Upper lobe of left lung (tissue), 6 donors: ENCODE data around the gene SLC52A3. TPM values are rescaled to one million over a fixed set of nuclear protein-coding genes. Genes with fewer than 3 reads are reported as not detected.

ENCODE experiments used
- ATAC-seq, 2 donors: fragments of 200-7000 bp; cut with Tn5 transposase; one replicate each; pipeline ENCODE4 v1.9.1; 2022; ENCODE audit warnings: mild to moderate bottlenecking in 2 of 2, moderate library complexity in 2 of 2; ENCODE audit not compliant: low FRiP score in 2 of 2
- DNase-seq, 2 donors: peaks; one replicate each; pipeline ENCODE4 v3.0.0-alpha.2; 2019 to 2020
- H3K27ac ChIP-seq, 4 donors: fragments of 200-600 bp; sonication (generic); one replicate each; pipeline ENCODE4 v1.5.1; 2016 to 2019
- H3K27me3 ChIP-seq, 4 donors: fragments of 200-600 bp; sonication (generic); one replicate each; pipeline ENCODE4 v1.5.1; 2017 to 2019
- H3K36me3 ChIP-seq, 4 donors: fragments of 200-600 bp; sonication (generic); one replicate each; pipeline ENCODE4 v1.5.1; 2016 to 2019
- H3K4me1 ChIP-seq, 4 donors: fragments of 200-600 bp; sonication (generic); one replicate each; pipeline ENCODE4 v1.5.1; 2018 to 2019
- H3K4me3 ChIP-seq, 4 donors: fragments of 200-600 bp; sonication (generic); one replicate each; pipeline ENCODE4 v1.5.1; 2017 to 2019; ENCODE audit warnings: mild to moderate bottlenecking in 2 of 4, moderate library complexity in 1 of 4
- H3K9me3 ChIP-seq, 4 donors: fragments of 200-600 bp; sonication (generic); one replicate each; pipeline ENCODE4 v1.5.1; 2018 to 2019
- CTCF ChIP-seq, 6 experiments: fragments of 450-650 bp in 4 of 6; fragments of 200-600 bp in 2 of 6; sonication (generic) in 2 of 6; IDR thresholded peaks; one replicate each; pipeline ENCODE4 v1.5.1; 2016 to 2019; ENCODE audit warnings: antibody characterized with exemption in 6 of 6
- EP300 ChIP-seq, 4 donors: sonication (generic); formaldehyde crosslinking; IDR thresholded peaks; one replicate each; pipeline ENCODE4 v1.5.1; 2017; ENCODE audit warnings: antibody characterized with exemption in 4 of 4, control low read depth in 2 of 4
- POLR2A ChIP-seq, 4 donors: fragments of 450-650 bp; IDR thresholded peaks; one replicate each; pipeline ENCODE4 v1.5.1; 2016 to 2017; ENCODE audit warnings: antibody characterized with exemption in 4 of 4, mild to moderate bottlenecking in 2 of 4
- POLR2AphosphoS5 ChIP-seq, 2 donors: sonication (generic); formaldehyde crosslinking; IDR thresholded peaks; one replicate each; pipeline ENCODE4 v1.5.1; 2017; ENCODE audit warnings: antibody characterized with exemption in 2 of 2
- WGBS, 2 donors: methylation state at CpG; one replicate each; pipeline ENCODE4 v1.1.5; 2017 to 2018; 5-methylcytosine and 5-hydroxymethylcytosine counted together
- total RNA-seq, 6 donors: library from RNA; depleted of rRNA in 4 of 6; stranded (reverse); fragments of >200 nt in 4 of 6; gene quantifications; one replicate each; pipeline versions ENCODE4 v1.1.0 to v1.2.1, GENCODE V29; 2016 to 2021
- donor health status: DM: no; HTN: no; CAD: no; lungs with moderate emphysema.
- donor health status: DM: no; HTN: yes; CAD: no; lungs with severe emphysema.

The SLC52A3 gene
- total RNA-seq, 6 donors from 2014 or later: 0.89 to 3.5 (median 3.1) TPM

DNA sequence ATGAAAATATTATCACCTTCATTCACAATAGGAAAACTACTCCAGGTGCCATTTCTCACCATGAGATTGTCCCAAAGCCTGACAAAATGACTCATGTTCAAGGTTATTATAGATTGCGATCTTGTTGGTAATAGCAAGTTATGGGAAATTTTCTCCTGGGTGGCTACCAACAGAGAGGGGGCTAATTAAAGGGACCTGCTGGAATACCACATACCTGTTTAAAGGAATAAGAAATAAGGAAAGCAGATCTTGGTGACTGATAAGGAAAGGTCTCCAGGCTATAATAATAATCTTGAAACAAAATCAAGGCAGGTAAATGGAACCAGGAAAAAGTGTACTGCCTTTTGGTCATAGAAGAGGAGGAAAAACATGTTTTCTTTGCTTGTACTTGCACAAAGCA, 1.4 kb downstream of the SLC52A3 start:
- WGBS, 2 donors: 47 to 94% methylated on average over 1 of the region's 1 CpG
- Histone ChIP-seq H3K4me1 (peaks cover 0 to 11% (median 0%) of the 10 kb centered on the region in 4 donors), H3K9me3 (no peaks in the 10 kb centered on the region), H3K4me3 (no peak overlapping the region), H3K27ac (no peak overlapping the region), H3K36me3 (no peaks in the 10 kb centered on the region), H3K27me3 (no peaks in the 10 kb centered on the region)
- TF ChIP-seq EP300 (IDR thresholded peaks at IDR 0.05) (no peak), POLR2AphosphoS5 (IDR thresholded peaks at IDR 0.05) (no peak), POLR2A (IDR thresholded peaks at IDR 0.05) (no peak), CTCF (IDR thresholded peaks at IDR 0.05) (no peak)
- no peak for DNase-seq
- no peak for ATAC-seq

DNA sequence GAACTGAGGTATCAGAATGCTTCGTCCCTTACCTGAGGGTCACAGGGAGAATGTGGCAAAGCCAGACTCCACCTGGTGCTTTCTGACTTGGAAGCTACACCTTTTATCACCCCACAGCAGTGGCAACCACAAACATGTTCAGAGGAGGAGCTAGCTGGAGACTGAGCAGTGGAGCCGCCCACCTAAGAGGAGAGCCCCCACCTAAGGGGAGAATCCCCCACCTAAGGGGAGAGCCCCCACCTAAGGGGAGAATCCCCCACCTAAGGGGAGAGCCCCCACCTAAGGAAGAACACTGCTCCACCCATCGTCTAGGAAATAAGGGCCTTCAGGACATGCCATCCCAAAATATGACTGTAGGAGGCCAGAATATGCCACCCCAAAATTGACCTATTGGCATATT, 4.0 kb downstream of the SLC52A3 start:
- Histone ChIP-seq H3K4me3 (no peak overlapping the region), H3K27ac (no peak overlapping the region), H3K36me3 (no peaks in the 10 kb centered on the region), H3K27me3 (no peaks in the 10 kb centered on the region), H3K4me1 (peaks cover 0 to 18% (median 0%) of the 10 kb centered on the region in 4 donors), H3K9me3 (no peaks in the 10 kb centered on the region)
- no peak for DNase-seq
- peak in 1 of 2 donors; percentile 19 for ATAC-seq
- no peak for TF ChIP-seq POLR2A (IDR thresholded peaks at IDR 0.05)
- TF ChIP-seq POLR2AphosphoS5 (IDR thresholded peaks at IDR 0.05): no peak
- no peak for TF ChIP-seq CTCF (IDR thresholded peaks at IDR 0.05)
- TF ChIP-seq EP300 (IDR thresholded peaks at IDR 0.05): no peak
- 70 to 72% methylated on average over 1 to 3 of the region's 3 CpGs for WGBS, 2 donors

DNA sequence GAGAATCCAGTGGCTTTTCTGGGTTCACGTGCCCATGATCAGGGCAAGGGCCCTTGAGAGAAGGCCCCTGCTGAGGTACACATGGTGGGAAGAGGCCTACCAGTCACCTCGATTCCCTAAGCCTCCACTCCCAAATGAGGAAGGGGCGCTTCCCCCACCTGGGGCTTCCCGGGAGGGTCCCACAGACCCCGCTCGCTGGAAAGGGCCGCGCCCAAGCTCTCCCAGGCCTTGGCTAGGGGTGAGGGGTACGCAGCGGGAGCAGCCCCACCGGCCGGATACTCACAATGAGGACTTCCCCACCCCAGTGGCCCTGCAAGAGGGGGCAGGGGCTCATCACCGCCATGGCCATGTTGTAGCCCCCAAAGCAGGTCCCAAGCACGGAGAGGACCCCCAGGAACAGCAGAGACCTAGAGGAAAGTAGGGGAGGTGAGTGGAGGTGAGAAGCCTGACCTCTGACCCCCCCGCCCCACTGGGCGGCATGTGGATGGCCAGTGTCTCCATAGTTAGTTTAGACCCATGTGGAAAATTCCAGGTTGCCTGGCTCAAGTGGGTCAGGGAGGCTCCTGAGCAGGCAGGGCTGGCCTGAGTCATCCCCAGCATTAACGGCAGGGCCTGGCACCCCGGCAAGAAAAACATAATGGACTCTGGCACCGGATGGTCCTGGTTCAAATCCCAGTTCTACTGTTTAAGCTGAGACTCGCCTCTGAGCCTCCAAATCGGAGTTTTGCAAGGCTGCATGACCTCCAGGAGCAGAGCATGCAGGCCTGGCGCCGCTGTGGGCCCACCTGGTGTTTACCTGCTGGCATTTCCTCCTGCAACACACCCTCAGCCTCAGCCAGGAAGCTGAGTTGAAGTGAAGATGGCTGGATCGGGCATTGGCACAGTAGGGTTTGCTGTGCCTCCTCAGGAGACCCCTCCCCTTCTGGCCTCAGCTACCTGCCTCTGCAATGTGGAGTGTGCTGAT, 6.6 kb downstream of the SLC52A3 start:
- DNase-seq: peak in 1 of 2 donors; percentile 68
- H3K27ac ChIP-seq: no peak overlapping the region
- 90 to 93% methylated on average over 16 to 21 of the region's 24 CpGs for WGBS, 2 donors
- no peaks in the 10 kb centered on the region for H3K27me3 ChIP-seq
- H3K4me1 ChIP-seq: peaks cover 0 to 7% (median 0%) of the 10 kb centered on the region in 4 donors
- TF ChIP-seq CTCF (IDR thresholded peaks at IDR 0.05) (no peak), EP300 (IDR thresholded peaks at IDR 0.05) (no peak), POLR2AphosphoS5 (IDR thresholded peaks at IDR 0.05) (no peak), POLR2A (IDR thresholded peaks at IDR 0.05) (no peak)
- no peak for ATAC-seq
- no peaks in the 10 kb centered on the region for H3K9me3 ChIP-seq
- H3K4me3 ChIP-seq: no peak overlapping the region
- no peaks in the 10 kb centered on the region for H3K36me3 ChIP-seq

GRCh38 chr20:760751-761417, 7.4 kb downstream of the SLC52A3 start:
- ATAC-seq: peak; percentile 34 to 59

More at GRCh38 chr20:760751-761417, 7.4 kb downstream of the SLC52A3 start:
- H3K27me3 ChIP-seq: no peaks in the 10 kb centered on the region
- WGBS, 2 donors: 53 to 63% methylated on average over 19 to 42 of the region's 44 CpGs
- no peaks in the 10 kb centered on the region for H3K9me3 ChIP-seq
- H3K4me3 ChIP-seq: no peak overlapping the region
- H3K4me1 ChIP-seq: peaks cover 0 to 7% (median 0%) of the 10 kb centered on the region in 4 donors
- TF ChIP-seq CTCF (IDR thresholded peaks at IDR 0.05): peak; percentile 53 to 84 (median 75)
- TF ChIP-seq EP300 (IDR thresholded peaks at IDR 0.05): no peak
- DNase-seq: peak; percentile 33 to 91
- no peaks in the 10 kb centered on the region for H3K36me3 ChIP-seq
- H3K27ac ChIP-seq: no peak overlapping the region
